ENCODE results near the gene FCGBP. TPM values are rescaled to one million over a fixed set of nuclear protein-coding genes. Genes with fewer than 3 reads are reported as not detected.

FCGBP gene
- 0.10 and 0.22 TPM in 2 replicates for total RNA-seq (2014; rRNA removed; shearing (Covaris generic))

- H3K27me3 ChIP-seq (ENCODE audit: control insufficient read depth, insufficient read depth, low read length), result no peaks in the 10 kb centered on the region
- H3K36me3 ChIP-seq (replicated peaks; ENCODE audit: control insufficient read depth, insufficient read depth, low read length), result no peaks in the 10 kb centered on the region
- no peak for DNase-seq
- no peak within 1 kb of the TSS for H3K4me3 ChIP-seq (ENCODE audit: insufficient read depth, low read depth, low read length)
These were observed at the start of gene FCGBP for GRCh38 chr19:39934584-39935363. Gene FCGBP (minus strand): TSS chr19:39934634.

- no peaks in the 10 kb centered on the region for H3K27me3 ChIP-seq (ENCODE audit: control insufficient read depth, insufficient read depth, low read length)
- no peak overlapping the region for H3K4me3 ChIP-seq (ENCODE audit: insufficient read depth, low read depth, low read length)
- no peak for DNase-seq
- peaks cover 26% of the 10 kb centered on the region for H3K36me3 ChIP-seq (replicated peaks; ENCODE audit: control insufficient read depth, insufficient read depth, low read length)
These were observed 49.4 kb upstream of the FCGBP start for GRCh38 chr19:39983695-39984300.

GRCh38 chr19:39982883-39983282 is 48.4 kb upstream of the FCGBP start:
- Histone ChIP-seq H3K27me3 (ENCODE audit: control insufficient read depth, insufficient read depth, low read length) (no peaks in the 10 kb centered on the region), H3K36me3 (replicated peaks; ENCODE audit: control insufficient read depth, insufficient read depth, low read length) (peaks cover 32% of the 10 kb centered on the region), H3K4me3 (ENCODE audit: insufficient read depth, low read depth, low read length) (no peak overlapping the region)
- no peak for DNase-seq

- H3K36me3 ChIP-seq (replicated peaks; ENCODE audit: control insufficient read depth, insufficient read depth, low read length), result peaks cover 34% of the 10 kb centered on the region
These were observed 40.1 kb upstream of the FCGBP start for GRCh38 chr19:39974377-39975155.

GRCh38 chr19:39971380-39972035 is 37.1 kb upstream of the FCGBP start:
- Histone ChIP-seq H3K36me3 (replicated peaks; ENCODE audit: control insufficient read depth, insufficient read depth, low read length) (peaks cover 26% of the 10 kb centered on the region), H3K4me3 (ENCODE audit: insufficient read depth, low read depth, low read length) (peak overlapping the region; percentile 86), H3K27me3 (ENCODE audit: control insufficient read depth, insufficient read depth, low read length) (no peaks in the 10 kb centered on the region)
- DNase-seq, result peak; percentile 53

More at GRCh38 chr19:39974377-39975155, 40.1 kb upstream of the FCGBP start:
- Histone ChIP-seq H3K4me3 (ENCODE audit: insufficient read depth, low read depth, low read length) (no peak overlapping the region), H3K27me3 (ENCODE audit: control insufficient read depth, insufficient read depth, low read length) (no peaks in the 10 kb centered on the region)
- DNase-seq, result no peak

GRCh38 chr19:39970675-39971379 is 36.4 kb upstream of the FCGBP start, which contains the start of gene PSMC4:
Gene PSMC4 (plus strand): TSS chr19:39971165. CDS start chr19:39971203, 38 bp downstream.
- H3K4me3 ChIP-seq (ENCODE audit: insufficient read depth, low read depth, low read length), result peak within 1 kb of the TSS; percentile 86
- no peaks in the 10 kb centered on the region for H3K27me3 ChIP-seq (ENCODE audit: control insufficient read depth, insufficient read depth, low read length)
- peak; percentile 96 for DNase-seq

GRCh38 chr19:39970425-39970674 is 35.9 kb upstream of the FCGBP start:
- peaks cover 23% of the 10 kb centered on the region for H3K36me3 ChIP-seq (replicated peaks; ENCODE audit: control insufficient read depth, insufficient read depth, low read length)
- DNase-seq, result no peak
- no peaks in the 10 kb centered on the region for H3K27me3 ChIP-seq (ENCODE audit: control insufficient read depth, insufficient read depth, low read length)
- H3K4me3 ChIP-seq (ENCODE audit: insufficient read depth, low read depth, low read length), result peak overlapping the region; percentile 86

More at GRCh38 chr19:39970675-39971379, 36.4 kb upstream of the FCGBP start, which contains the start of gene PSMC4:
- H3K36me3 ChIP-seq (replicated peaks; ENCODE audit: control insufficient read depth, insufficient read depth, low read length), result peaks cover 26% of the 10 kb centered on the region

- DNase-seq, result no peak
- Histone ChIP-seq H3K36me3 (replicated peaks; ENCODE audit: control insufficient read depth, insufficient read depth, low read length) (peaks cover 23% of the 10 kb centered on the region), H3K27me3 (ENCODE audit: control insufficient read depth, insufficient read depth, low read length) (no peaks in the 10 kb centered on the region), H3K4me3 (ENCODE audit: insufficient read depth, low read depth, low read length) (peak overlapping the region; percentile 86)
These were observed 35.4 kb upstream of the FCGBP start for GRCh38 chr19:39969681-39970424.

GRCh38 chr19:39969266-39969665 is 34.8 kb upstream of the FCGBP start:
- H3K36me3 ChIP-seq (replicated peaks; ENCODE audit: control insufficient read depth, insufficient read depth, low read length), result peaks cover 18% of the 10 kb centered on the region
- no peak overlapping the region for H3K4me3 ChIP-seq (ENCODE audit: insufficient read depth, low read depth, low read length)
- H3K27me3 ChIP-seq (ENCODE audit: control insufficient read depth, insufficient read depth, low read length), result no peaks in the 10 kb centered on the region
- no peak for DNase-seq

GRCh38 chr19:39968789-39969188 is 34.4 kb upstream of the FCGBP start:
- no peak overlapping the region for H3K4me3 ChIP-seq (ENCODE audit: insufficient read depth, low read depth, low read length)
- no peak for DNase-seq
- peaks cover 14% of the 10 kb centered on the region for H3K36me3 ChIP-seq (replicated peaks; ENCODE audit: control insufficient read depth, insufficient read depth, low read length)
- H3K27me3 ChIP-seq (ENCODE audit: control insufficient read depth, insufficient read depth, low read length), result no peaks in the 10 kb centered on the region

- H3K36me3 ChIP-seq (replicated peaks; ENCODE audit: control insufficient read depth, insufficient read depth, low read length), result peaks cover 4% of the 10 kb centered on the region
- no peak overlapping the region for H3K4me3 ChIP-seq (ENCODE audit: insufficient read depth, low read depth, low read length)
- no peaks in the 10 kb centered on the region for H3K27me3 ChIP-seq (ENCODE audit: control insufficient read depth, insufficient read depth, low read length)
- no peak for DNase-seq
These were observed 33.1 kb upstream of the FCGBP start for GRCh38 chr19:39967561-39967960.

GRCh38 chr19:39966617-39967016 is 32.2 kb upstream of the FCGBP start:
- Histone ChIP-seq H3K27me3 (ENCODE audit: control insufficient read depth, insufficient read depth, low read length) (no peaks in the 10 kb centered on the region), H3K36me3 (replicated peaks; ENCODE audit: control insufficient read depth, insufficient read depth, low read length) (no peaks in the 10 kb centered on the region), H3K4me3 (ENCODE audit: insufficient read depth, low read depth, low read length) (no peak overlapping the region)
- DNase-seq, result no peak

- Histone ChIP-seq H3K27me3 (ENCODE audit: control insufficient read depth, insufficient read depth, low read length) (no peaks in the 10 kb centered on the region), H3K4me3 (ENCODE audit: insufficient read depth, low read depth, low read length) (no peak overlapping the region), H3K36me3 (replicated peaks; ENCODE audit: control insufficient read depth, insufficient read depth, low read length) (no peaks in the 10 kb centered on the region)
- DNase-seq, result no peak
These were observed 29.5 kb upstream of the FCGBP start for GRCh38 chr19:39963898-39964297.
